CD14-positive monocyte (primary cell): Measurements from ENCODE around the gene ANTXR1. TPM values are rescaled to one million over a fixed set of nuclear protein-coding genes. Genes with fewer than 3 reads are reported as not detected.
A peak's percentile ranks its signal among the peaks of the same experiment; 100 is the strongest.

ENCODE experiments used
- DNase-seq, 3 donors: peaks; one replicate each; pipeline ENCODE4 v3.0.0-alpha.2; 2011 to 2022
- H2AFZ ChIP-seq: 2 replicates; pipeline ENCODE4 v1.6.0; 2012; ENCODE audit warnings: mild to moderate bottlenecking, low read depth, low read length, inconsistent platforms; ENCODE audit not compliant: insufficient read depth, poor library complexity, severe bottlenecking
- H3K27ac ChIP-seq, 2 donors: 1 replicate in 1 of 2; 2 replicates in 1 of 2; pipeline ENCODE4 v1.5.1; 2012 to 2013; ENCODE audit warnings: low read length in 2 of 2, control low read depth in 1 of 2, inconsistent platforms in 1 of 2, low read depth in 1 of 2, mild to moderate bottlenecking in 1 of 2
- H3K27me3 ChIP-seq, 2 donors: one replicate each; pipeline versions ENCODE4 v1.6.0 to v1.6.1; 2011 to 2013; ENCODE audit warnings: low read length in 2 of 2; ENCODE audit not compliant: control insufficient read depth in 2 of 2, insufficient read depth in 2 of 2
- H3K36me3 ChIP-seq, 2 donors: replicated peaks in 1 of 2; 1 replicate in 1 of 2; 2 replicates in 1 of 2; pipeline versions ENCODE4 v1.5.1 to v1.6.1; 2012 to 2013; ENCODE audit warnings: low read length in 2 of 2, control low read depth in 1 of 2, inconsistent platforms in 1 of 2, mild to moderate bottlenecking in 1 of 2; ENCODE audit not compliant: insufficient read depth in 2 of 2, control insufficient read depth in 1 of 2
- H3K4me1 ChIP-seq, 2 donors: 1 replicate in 1 of 2; 2 replicates in 1 of 2; pipeline versions ENCODE4 v1.5.1 to v1.6.1; 2012 to 2013; ENCODE audit warnings: low read length in 2 of 2, control low read depth in 1 of 2, inconsistent platforms in 1 of 2, mild to moderate bottlenecking in 1 of 2, moderate library complexity in 1 of 2; ENCODE audit not compliant: insufficient read depth in 2 of 2, control insufficient read depth in 1 of 2
- H3K4me2 ChIP-seq: replicated peaks from 2 replicates; pipeline ENCODE3; 2012; ENCODE audit warnings: low read length, moderate library complexity, mild to moderate bottlenecking; ENCODE audit not compliant: poor library complexity, severe bottlenecking; ENCODE audit errors: extremely low read depth
- H3K4me3 ChIP-seq, 3 experiments: fragments of 200-600 bp in 1 of 3; sonication (generic) in 1 of 3; replicated peaks in 1 of 3; 1 replicate in 2 of 3; 2 replicates in 1 of 3; pipeline ENCODE4 v1.5.1; 2011 to 2013; ENCODE audit warnings: low read length in 3 of 3, mild to moderate bottlenecking in 3 of 3, control low read depth in 2 of 3, low read depth in 2 of 3, inconsistent platforms in 1 of 3, moderate library complexity in 1 of 3
- H3K79me2 ChIP-seq: 2 replicates; pipeline ENCODE4 v1.6.0; 2012; ENCODE audit warnings: mild to moderate bottlenecking, control low read depth, inconsistent platforms, low read length, moderate library complexity; ENCODE audit not compliant: insufficient read depth
- H3K9ac ChIP-seq: 2 replicates; pipeline ENCODE4 v1.6.0; 2017; ENCODE audit warnings: low read length, mild to moderate bottlenecking; ENCODE audit not compliant: insufficient read depth, poor library complexity, severe bottlenecking
- H3K9me3 ChIP-seq, 2 donors: replicated peaks in 1 of 2; 1 replicate in 1 of 2; 2 replicates in 1 of 2; pipeline versions ENCODE4 v1.5.1 to v1.6.1; 2012 to 2013; ENCODE audit warnings: low read length in 2 of 2, control low read depth in 1 of 2; ENCODE audit not compliant: control insufficient read depth in 1 of 2, insufficient read depth in 1 of 2
- H4K20me1 ChIP-seq: 2 replicates; pipeline ENCODE4 v1.6.0; 2012; ENCODE audit warnings: mild to moderate bottlenecking, low read length, control low read depth, moderate library complexity; ENCODE audit not compliant: insufficient read depth
- H3K27ac Mint-ChIP-seq, 7 donors: one replicate each; pipeline ENCODE4 v1.8.0; 2020; ENCODE audit warnings: mild to moderate bottlenecking in 7 of 7, mixed read lengths in 7 of 7, moderate library complexity in 6 of 7, inconsistent platforms in 2 of 7
- H3K27me3 Mint-ChIP-seq, 3 donors: one replicate each; pipeline ENCODE4 v1.8.0; 2021 to 2022; ENCODE audit warnings: low read depth in 3 of 3, mild to moderate bottlenecking in 3 of 3, mixed read lengths in 3 of 3, moderate library complexity in 3 of 3, inconsistent platforms in 1 of 3
- H3K36me3 Mint-ChIP-seq, 2 donors: one replicate each; pipeline ENCODE4 v1.8.0; 2020; ENCODE audit warnings: mixed read lengths in 2 of 2, inconsistent platforms in 1 of 2, mild to moderate bottlenecking in 1 of 2
- H3K4me1 Mint-ChIP-seq: one replicate; pipeline ENCODE4 v1.8.0; 2020; ENCODE audit warnings: mild to moderate bottlenecking, mixed read lengths
- H3K4me3 Mint-ChIP-seq, 2 donors: one replicate each; pipeline ENCODE4 v1.8.0; 2020; ENCODE audit warnings: mild to moderate bottlenecking in 2 of 2, mixed read lengths in 2 of 2, moderate library complexity in 1 of 2
- H3K9me3 Mint-ChIP-seq, 7 donors: one replicate each; pipeline ENCODE4 v1.8.0; 2020 to 2022; ENCODE audit warnings: mixed read lengths in 7 of 7, mild to moderate bottlenecking in 6 of 7, moderate library complexity in 6 of 7, inconsistent platforms in 2 of 7
- CTCF ChIP-seq: fragments of 200-600 bp; IDR thresholded peaks from one replicate; pipeline ENCODE4 v1.8.0; 2022; ENCODE audit warnings: antibody characterized with exemption, mild to moderate bottlenecking
- WGBS: methylation state at CpG from one replicate; pipeline ENCODE4 v1.1.5; 2013; ENCODE audit warnings: missing lambda C conversion rate; ENCODE audit not compliant: insufficient coverage; 5-methylcytosine and 5-hydroxymethylcytosine counted together
- intact Hi-C, 2 donors: fragments of 100-400 bp; cut with micrococcal nuclease; formaldehyde crosslinking; loops; one replicate each; pipeline versions ENCODE4 v1.15.0 to v1.15.1; 2023
- polyA plus RNA-seq, 3 donors: library from polyadenylated mRNA; depleted of rRNA in 1 of 3; unstranded in 2 of 3; stranded (reverse) in 1 of 3; fragments of 300-500 nt in 2 of 3; fragments of >200 nt in 1 of 3; fragmentation: Illumina TruSeq in 2 of 3; gene quantifications; 1 replicate in 2 of 3; 2 replicates in 1 of 3; pipeline ENCODE4 v1.2.3, GENCODE V29; 2012 to 2021

The ANTXR1 gene
- polyA plus RNA-seq, 3 donors: not detected

- Histone ChIP-seq H3K9me3 (no peaks in the 10 kb centered on the region), H3K27me3 (no peaks in the 10 kb centered on the region), H3K4me2 (no peak overlapping the region), H3K4me3 (no peak overlapping the region), H3K27ac (no peak overlapping the region), H3K4me1 (no peaks in the 10 kb centered on the region), H3K36me3 (no peaks in the 10 kb centered on the region), H4K20me1 (no peaks in the 10 kb centered on the region), H2AFZ (no peak overlapping the region), H3K9ac (no peak overlapping the region), H3K79me2 (no peaks in the 10 kb centered on the region)
- Mint-ChIP-seq H3K36me3 (no peaks in the 10 kb centered on the region), H3K4me1 (peaks cover 5% of the 10 kb centered on the region), H3K27me3 (peaks cover 0 to 4% (median 1%) of the 10 kb centered on the region in 3 donors), H3K9me3 (peaks cover 0 to 2% (median 0%) of the 10 kb centered on the region in 7 donors), H3K27ac (peak overlapping the region in 1 of 7 donors; percentile 27), H3K4me3 (no peak overlapping the region)
- DNase-seq: no peak
- 97% methylated on average over 3 of the region's 4 CpGs for WGBS
- no peak for TF ChIP-seq CTCF
- intact Hi-C loops: loop anchor here (10.0 kb wide), 1 partner anchor 51 kb away; no protein-coding TSS in a partner anchor
Observed at GRCh38 chr2:69143748-69144360, 130.9 kb downstream of the ANTXR1 start.

GRCh38 chr2:69145204-69145603 is 132.2 kb downstream of the ANTXR1 start:
- Histone ChIP-seq H3K4me1 (no peaks in the 10 kb centered on the region), H3K9ac (no peak overlapping the region), H3K27ac (no peak overlapping the region), H3K4me2 (no peak overlapping the region), H3K27me3 (no peaks in the 10 kb centered on the region), H3K36me3 (no peaks in the 10 kb centered on the region), H3K79me2 (no peaks in the 10 kb centered on the region), H4K20me1 (no peaks in the 10 kb centered on the region), H2AFZ (no peak overlapping the region), H3K4me3 (no peak overlapping the region), H3K9me3 (no peaks in the 10 kb centered on the region)
- no peaks in the 10 kb centered on the region for H3K36me3 Mint-ChIP-seq
- peaks cover 0 to 4% (median 1%) of the 10 kb centered on the region in 3 donors for H3K27me3 Mint-ChIP-seq
- DNase-seq: no peak
- no peak overlapping the region for H3K4me3 Mint-ChIP-seq
- intact Hi-C loops: loop anchor here (10.0 kb wide), 1 partner anchor 50 kb away; no protein-coding TSS in a partner anchor
- H3K9me3 Mint-ChIP-seq: no peaks in the 10 kb centered on the region
- TF ChIP-seq CTCF: no peak
- peaks cover 12% of the 10 kb centered on the region for H3K4me1 Mint-ChIP-seq
- 100% methylated on average over 1 of the region's 7 CpGs for WGBS
- H3K27ac Mint-ChIP-seq: peak overlapping the region in 1 of 7 donors; percentile 52
